ENCODE measurements around the gene RLBP1.

- TF ChIP-seq EZH2 (IDR thresholded peaks at IDR 0.05; ENCODE audit: borderline replicate concordance, insufficient read depth, low read length, poor library complexity, severe bottlenecking) (no peak), CTCF (IDR thresholded peaks at IDR 0.05; ENCODE audit: poor library complexity, severe bottlenecking) (no peak)
These were observed 53.0 kb downstream of the RLBP1 start for GRCh38 chr15:89168316-89168833.

Data from neural cell (in vitro differentiated cells).